NT2/D1 (cell line): ENCODE data around the gene HOXA3.

Experiments
- SUZ12 ChIP-seq: IDR thresholded peaks from 2 replicates; pipeline ENCODE4 v1.6.1; 2011; ENCODE audit not compliant: insufficient read length, insufficient read depth; ENCODE audit errors: extremely low read depth
- YY1 ChIP-seq: IDR thresholded peaks from 2 replicates; pipeline ENCODE4 v1.6.1; 2011; ENCODE audit not compliant: insufficient read length, insufficient read depth
- ZNF274 ChIP-seq: IDR thresholded peaks from 2 replicates; pipeline ENCODE4 v1.6.1; 2011; ENCODE audit warnings: mild to moderate bottlenecking, low read depth, low read length

DNA sequence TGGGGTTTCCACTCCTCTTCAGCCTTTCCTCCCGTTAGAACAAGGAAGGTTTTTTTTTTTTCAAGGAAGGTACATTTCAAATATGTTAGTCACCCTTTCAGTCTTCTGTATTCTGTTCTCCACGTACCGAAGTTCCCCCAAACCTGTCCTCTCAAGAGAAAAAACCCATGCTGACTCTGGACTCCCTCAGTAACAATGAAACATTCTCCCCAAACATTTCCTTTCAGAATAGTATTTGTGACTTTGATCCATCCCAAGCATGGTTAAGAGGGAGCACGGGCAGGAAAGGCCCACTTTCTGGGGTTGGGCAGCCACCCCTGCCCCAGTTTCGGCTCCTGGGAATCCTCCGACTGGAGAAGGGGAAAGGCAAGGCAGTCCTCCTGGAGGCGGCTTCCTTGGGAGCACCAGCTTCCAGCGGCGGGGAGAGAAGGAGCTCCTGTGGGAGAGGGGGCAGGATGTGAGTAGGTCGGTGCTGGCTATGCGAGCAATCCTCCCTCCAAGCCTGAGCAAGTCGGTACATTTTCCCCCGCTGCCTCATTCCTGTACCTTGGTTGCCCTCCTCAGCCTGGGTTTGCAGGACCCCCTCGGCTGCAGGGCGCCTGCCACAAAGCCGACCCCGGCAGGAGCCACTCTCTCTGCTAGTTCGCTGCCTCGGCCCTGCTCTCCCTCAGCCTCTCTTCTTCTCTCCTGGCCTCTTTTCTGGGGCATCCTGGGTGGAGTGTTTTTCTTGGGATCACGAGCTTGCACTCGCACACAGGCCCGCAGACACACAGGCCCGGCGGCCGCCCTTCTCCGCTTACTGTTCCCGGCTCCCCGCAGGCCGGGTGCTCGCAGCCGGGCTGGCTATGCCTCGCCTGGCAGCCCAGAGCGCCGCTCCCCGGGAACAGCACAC is 54.5 kb downstream of the HOXA3 start:
- no peak for TF ChIP-seq ZNF274
- no peak for TF ChIP-seq YY1
- no peak for TF ChIP-seq SUZ12
